AG04449 (cell line): Measurements from ENCODE around the gene UNC5B.

Source experiments
- CTCF ChIA-PET: fragments of 350-600 bp; formaldehyde crosslinking; extraction: SDS; loops from one replicate; lab custom pipeline; 2021; ENCODE audit warnings: antibody characterized with exemption; lab: Yijun Ruan, JAX
- POLR2A ChIA-PET: fragments of 400-600, 350-600 bp; formaldehyde crosslinking; extraction: SDS; loops from one replicate; lab custom pipeline; 2020; ENCODE audit warnings: antibody characterized with exemption, inconsistent platforms; lab: Yijun Ruan, JAX
- DNase-seq: peaks from one replicate; pipeline ENCODE4 v3.0.0-alpha.2; 2010; ENCODE audit warnings: low read depth, low spot score
- H3K4me3 ChIP-seq: 2 replicates; pipeline ENCODE4 v1.5.1; 2011; ENCODE audit warnings: low read depth, mild to moderate bottlenecking, control low read depth, low read length
- CTCF ChIP-seq: IDR thresholded peaks from one replicate; pipeline ENCODE4 v1.5.1; 2011; ENCODE audit warnings: mild to moderate bottlenecking, moderate library complexity, low read length, control low read depth, inconsistent platforms; ENCODE audit not compliant: insufficient read depth; ENCODE audit errors: missing control alignments

UNC5B gene

GRCh38 chr10:71191551-71192076 lies 20.8 kb upstream of the UNC5B start:
- POLR2A ChIA-PET = no interaction called here
- H3K4me3 ChIP-seq = no peak overlapping the region
- no peak for TF ChIP-seq CTCF
- CTCF ChIA-PET = no interaction called here
- no peak for DNase-seq

DNA sequence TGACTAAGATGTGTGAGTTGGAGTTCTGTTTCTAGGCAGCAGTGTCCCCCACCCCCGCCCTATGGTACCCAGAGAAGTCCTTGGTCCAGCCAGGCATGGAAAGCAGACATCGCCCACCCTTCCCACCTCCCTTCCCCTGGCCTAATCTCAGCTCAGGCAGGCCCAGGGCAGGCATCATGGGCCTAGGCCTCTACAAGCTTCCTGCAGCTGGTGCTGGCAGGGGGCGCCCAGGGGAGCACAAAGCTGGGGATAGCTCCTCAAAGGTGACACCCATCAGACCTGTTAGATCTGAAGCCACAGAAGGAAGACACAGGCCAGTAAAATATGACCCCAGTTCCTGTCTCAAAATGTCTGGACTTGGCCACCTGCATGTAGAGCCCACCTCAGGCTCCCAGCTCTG lies 18.9 kb upstream of the UNC5B start:
- no peak overlapping the region for H3K4me3 ChIP-seq
- no peak for DNase-seq
- ChIA-PET CTCF (interaction anchor here (0.9 to 2.4 kb wide), 2 partner anchors 15 to 350 kb away, joined by 3 to 9 read pairs; no protein-coding TSS in a partner anchor), POLR2A (no interaction called here)
- TF ChIP-seq CTCF = no peak

- DNase-seq = no peak
- TF ChIP-seq CTCF = no peak
- CTCF ChIA-PET = interaction anchor here (0.9 to 1.9 kb wide), 3 partner anchors 9 to 14 kb away, joined by 3 to 5 read pairs (median 4); partner anchors contain the start of gene UNC5B
- POLR2A ChIA-PET = no interaction called here
- no peak overlapping the region for H3K4me3 ChIP-seq
Observed at GRCh38 chr10:71197955-71198354, 14.4 kb upstream of the UNC5B start.

DNA sequence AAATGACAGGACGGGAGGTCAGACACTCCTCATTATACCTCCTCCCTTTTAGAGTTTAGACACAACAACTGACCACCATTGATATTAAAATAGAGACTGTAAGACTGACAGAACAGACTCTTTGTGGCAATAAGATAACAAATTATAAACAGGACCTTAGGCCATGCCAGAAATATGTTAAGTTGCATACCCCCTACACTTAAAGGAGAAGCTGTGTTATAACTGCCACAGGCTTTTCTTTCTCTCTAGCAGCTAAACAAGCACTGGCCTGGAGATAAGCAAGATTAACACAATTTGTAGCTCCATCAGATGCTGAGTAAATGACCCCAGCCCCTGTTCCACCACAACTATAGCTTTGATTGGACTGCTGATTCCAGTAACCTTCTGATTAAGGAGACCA lies 10.5 kb upstream of the UNC5B start:
- H3K4me3 ChIP-seq = no peak overlapping the region
- ChIA-PET POLR2A (no interaction called here), CTCF (interaction anchor here (1.4 kb wide), 1 partner anchor 10 kb away, joined by 4 read pairs; no protein-coding TSS in a partner anchor)
- no peak for DNase-seq
- no peak for TF ChIP-seq CTCF

- ChIA-PET CTCF (interaction anchor here (1.4 kb wide), 1 partner anchor 9 kb away, joined by 4 read pairs; no protein-coding TSS in a partner anchor), POLR2A (no interaction called here)
- no peak overlapping the region for H3K4me3 ChIP-seq
- DNase-seq = no peak
- no peak for TF ChIP-seq CTCF
Observed at GRCh38 chr10:71202314-71202713, 10.1 kb upstream of the UNC5B start.

DNA sequence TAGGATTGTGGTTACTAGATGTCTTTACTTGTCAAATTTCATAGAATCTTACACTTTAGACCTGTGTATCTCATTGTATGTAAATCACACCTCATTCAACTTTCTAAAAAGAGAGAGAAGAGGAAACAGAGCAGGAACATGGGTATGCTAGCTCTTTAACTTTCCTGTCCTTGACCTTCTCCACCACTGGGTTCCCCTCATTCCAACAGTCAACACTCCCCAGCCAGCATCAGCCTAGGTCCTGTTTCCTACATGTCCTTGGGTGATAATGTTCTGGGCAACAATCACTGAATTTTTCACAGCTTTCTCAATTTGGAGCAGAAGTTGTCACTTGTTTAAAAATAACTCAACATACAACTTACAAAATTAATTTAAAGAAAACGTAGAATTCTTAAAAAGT lies 9.2 kb upstream of the UNC5B start:
- TF ChIP-seq CTCF = no peak
- CTCF ChIA-PET = interaction anchor here (0.6 to 1.4 kb wide), 2 partner anchors 8 to 143 kb away, joined by 3 to 4 read pairs; no protein-coding TSS in a partner anchor
- no peak overlapping the region for H3K4me3 ChIP-seq
- DNase-seq = no peak
- POLR2A ChIA-PET = no interaction called here
